HCT116 (cell line): ENCODE measurements around the gene KRT85.

ENCODE experiments used
- POLR2A ChIP-seq: IDR thresholded peaks from 2 replicates; pipeline ENCODE4 v1.7.0; 2011; ENCODE audit warnings: borderline replicate concordance; ENCODE audit not compliant: insufficient read depth, insufficient read length; ENCODE audit errors: extremely low read depth
- RAD21 ChIP-seq: IDR thresholded peaks from 2 replicates; pipeline ENCODE4 v1.6.1; 2012; ENCODE audit warnings: low read depth, mild to moderate bottlenecking
- TF ChIP-seq, protein P1 (sequence below), 3 experiments: fragments of 200-600 bp in 1 of 3; sonication (generic) in 1 of 3; IDR thresholded peaks in 2 of 3; conservative IDR thresholded peaks in 1 of 3; 2 replicates each; pipeline ENCODE4 v1.5.1; 2012 to 2017; ENCODE audit warnings: low read depth in 2 of 3, low read length in 2 of 3, antibody characterized with exemption in 1 of 3, borderline replicate concordance in 1 of 3, control low read depth in 1 of 3, mild to moderate bottlenecking in 1 of 3, mixed read lengths in 1 of 3, mixed run types in 1 of 3, moderate library complexity in 1 of 3; ENCODE audit not compliant: insufficient read depth in 1 of 3

DNA sequence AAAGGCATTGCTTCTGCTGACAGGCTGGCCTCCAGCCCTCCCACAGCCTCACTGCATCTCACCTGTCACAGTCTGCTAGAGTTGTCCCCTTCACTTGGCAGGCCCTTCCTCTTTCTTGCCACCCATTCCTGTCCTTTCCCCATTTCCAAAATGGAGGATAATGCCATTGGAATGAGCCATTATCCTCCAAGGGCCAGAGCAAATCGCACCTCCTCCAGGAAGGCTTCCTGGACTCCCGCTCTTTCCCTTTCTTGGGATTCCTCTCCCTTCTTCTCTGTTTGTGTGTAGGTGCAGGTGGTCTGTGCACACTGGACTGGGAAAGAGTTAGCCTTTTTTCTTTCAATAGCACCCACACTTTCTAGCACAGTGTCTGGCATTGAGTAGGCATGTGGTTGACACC lies 35.1 kb upstream of the KRT85 start:
- no peak for TF ChIP-seq POLR2A
- TF ChIP-seq, protein P1, sequence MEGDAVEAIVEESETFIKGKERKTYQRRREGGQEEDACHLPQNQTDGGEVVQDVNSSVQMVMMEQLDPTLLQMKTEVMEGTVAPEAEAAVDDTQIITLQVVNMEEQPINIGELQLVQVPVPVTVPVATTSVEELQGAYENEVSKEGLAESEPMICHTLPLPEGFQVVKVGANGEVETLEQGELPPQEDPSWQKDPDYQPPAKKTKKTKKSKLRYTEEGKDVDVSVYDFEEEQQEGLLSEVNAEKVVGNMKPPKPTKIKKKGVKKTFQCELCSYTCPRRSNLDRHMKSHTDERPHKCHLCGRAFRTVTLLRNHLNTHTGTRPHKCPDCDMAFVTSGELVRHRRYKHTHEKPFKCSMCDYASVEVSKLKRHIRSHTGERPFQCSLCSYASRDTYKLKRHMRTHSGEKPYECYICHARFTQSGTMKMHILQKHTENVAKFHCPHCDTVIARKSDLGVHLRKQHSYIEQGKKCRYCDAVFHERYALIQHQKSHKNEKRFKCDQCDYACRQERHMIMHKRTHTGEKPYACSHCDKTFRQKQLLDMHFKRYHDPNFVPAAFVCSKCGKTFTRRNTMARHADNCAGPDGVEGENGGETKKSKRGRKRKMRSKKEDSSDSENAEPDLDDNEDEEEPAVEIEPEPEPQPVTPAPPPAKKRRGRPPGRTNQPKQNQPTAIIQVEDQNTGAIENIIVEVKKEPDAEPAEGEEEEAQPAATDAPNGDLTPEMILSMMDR (IDR thresholded peaks at IDR 0.05 in 2 of 3, conservative IDR thresholded peaks at IDR 0.05 in 1 of 3; ENCODE audit: borderline replicate concordance in 1 of 3, insufficient read depth in 1 of 3, low read depth in 2 of 3, low read length in 2 of 3) = no peak
- TF ChIP-seq RAD21 = no peak
